OCI-LY1 (cell line): Measurements from ENCODE around the gene HLCS.

ENCODE experiments used
- CTCF ChIP-seq: fragments of 200-600 bp; sonication (generic), shearing (Covaris generic); IDR thresholded peaks from 2 replicates; pipeline ENCODE4 v1.5.1; 2017; ENCODE audit warnings: mild to moderate bottlenecking, antibody characterized with exemption, low read length, moderate library complexity, mixed read lengths
- EZH2 ChIP-seq: fragments of 200-600 bp; sonication (generic), shearing (Covaris generic); IDR thresholded peaks from 2 replicates; pipeline ENCODE4 v1.8.0; 2017; ENCODE audit warnings: borderline replicate concordance, mixed run types, mild to moderate bottlenecking, antibody characterized with exemption, low read length, moderate library complexity, mixed read lengths

DNA sequence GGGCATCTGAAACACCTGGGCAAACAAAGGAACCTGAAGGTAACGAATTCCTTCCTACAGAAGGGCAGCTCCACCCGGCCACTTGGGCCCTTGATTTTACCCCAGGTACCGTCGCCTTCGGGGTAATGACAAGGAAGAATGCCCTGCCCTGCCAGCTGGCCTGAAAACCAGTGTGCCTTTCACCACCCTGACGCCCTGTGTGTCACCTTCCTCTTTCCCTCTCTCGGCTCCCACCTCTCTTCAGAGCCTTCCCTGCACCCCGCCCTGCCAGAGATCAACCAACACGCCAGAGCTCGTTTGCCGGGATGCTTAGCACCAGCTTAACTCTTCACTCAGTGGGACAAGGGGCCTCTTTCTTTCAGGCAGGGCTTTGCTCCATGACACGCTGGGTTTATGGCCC, 181.5 kb downstream of the HLCS start:
- TF ChIP-seq CTCF (no peak), EZH2 (no peak)
